ENCODE results near the gene DNAJC5.

The DNAJC5 gene

DNA sequence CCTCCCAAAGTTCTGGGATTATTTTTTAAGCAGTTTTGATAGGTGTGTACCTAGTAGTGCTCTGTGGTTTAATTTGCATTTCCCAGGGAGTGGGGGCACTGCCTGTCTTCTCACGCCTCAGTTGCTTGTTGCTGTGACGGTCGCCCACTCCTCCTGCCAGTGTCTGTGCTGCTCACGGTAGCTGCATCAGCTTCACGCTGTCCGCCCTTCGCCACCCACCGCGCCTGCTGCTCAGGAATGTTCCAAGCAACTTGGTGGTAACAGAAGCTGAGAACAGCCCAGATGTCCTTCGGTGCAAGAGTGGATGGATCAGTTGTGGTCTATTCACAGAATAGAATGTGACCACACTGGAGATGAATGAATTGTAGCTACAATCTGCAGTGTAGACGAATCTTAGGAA is 22.9 kb downstream of the DNAJC5 start:
- no peak overlapping the region for H2AK5ac ChIP-seq (ENCODE audit: low read length)
- no CpG with 5 or more reads among the region's 11 CpGs for WGBS (ENCODE audit: extremely low coverage, insufficient coverage, insufficient read length)

DNA sequence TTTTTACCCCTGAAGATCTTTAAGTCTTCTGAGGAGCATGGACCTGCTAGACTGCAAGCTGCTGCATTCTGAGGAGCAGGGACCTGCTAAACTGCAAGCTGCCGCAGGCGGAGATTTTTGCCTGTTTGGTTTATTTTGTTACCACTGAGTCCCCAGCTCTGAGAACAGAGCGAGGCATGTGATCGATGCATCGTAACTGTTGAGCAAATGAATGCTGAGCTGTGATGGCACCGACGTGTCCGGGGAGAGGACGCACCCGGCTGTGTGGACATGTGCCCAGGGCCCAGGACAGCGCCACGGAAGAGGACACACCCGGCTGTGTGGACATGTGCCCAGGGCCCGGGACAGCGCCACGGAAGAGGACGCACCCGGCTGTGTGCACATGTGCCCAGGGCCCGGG is 24.2 kb downstream of the DNAJC5 start:
- Histone ChIP-seq H3K4me2 (ENCODE audit: low read length) (no peak overlapping the region), H2BK120ac (ENCODE audit: insufficient read depth, low read length, poor library complexity) (no peak overlapping the region), H3K27me3 (ENCODE audit: insufficient read depth, low read length) (no peaks in the 10 kb centered on the region), H3K27ac (ENCODE audit: low read depth, low read length) (no peak overlapping the region), H3K79me2 (ENCODE audit: control insufficient read depth, insufficient read depth, low read length, poor library complexity) (no peaks in the 10 kb centered on the region), H2BK5ac (ENCODE audit: low read depth, low read length, poor library complexity) (no peak overlapping the region), H3K23ac (ENCODE audit: low read length) (no peak overlapping the region), H4K91ac (ENCODE audit: low read depth, low read length) (no peak overlapping the region), H2AK5ac (ENCODE audit: low read length) (no peak overlapping the region), H4K12ac (ENCODE audit: low read depth, low read length) (no peak overlapping the region), H3K9ac (ENCODE audit: low read length) (no peak overlapping the region), H3K14ac (ENCODE audit: low read length) (no peak overlapping the region), H3K9me3 (ENCODE audit: insufficient read depth, low read depth, low read length) (peaks cover 4% of the 10 kb centered on the region), H3K18ac (ENCODE audit: low read length) (no peak overlapping the region), H3K4me3 (ENCODE audit: low read depth, low read length) (no peak overlapping the region), H3K36me3 (ENCODE audit: control insufficient read depth in 1 of 2, insufficient read depth in 2 of 2, low read length in 2 of 2) (peaks cover 23 to 32% of the 10 kb centered on the region in 2 experiments), H3K4ac (ENCODE audit: low read depth, low read length) (no peak overlapping the region), H3K79me1 (ENCODE audit: low read length) (no peaks in the 10 kb centered on the region), H3K4me1 (ENCODE audit: control insufficient read depth in 1 of 2, insufficient read depth in 2 of 2, low read length in 2 of 2) (no peaks in the 10 kb centered on the region), H4K8ac (ENCODE audit: low read depth, low read length) (no peak overlapping the region), H2AFZ (ENCODE audit: insufficient read depth, low read length, poor library complexity) (no peak overlapping the region), H2BK12ac (ENCODE audit: low read length) (no peak overlapping the region)
- DNase-seq = no peak
- WGBS (ENCODE audit: extremely low coverage, insufficient coverage, insufficient read length) = no CpG with 5 or more reads among the region's 19 CpGs

More for the DNA sequence above, 22.9 kb downstream of the DNAJC5 start:
- Histone ChIP-seq H3K79me1 (ENCODE audit: low read length) (no peaks in the 10 kb centered on the region), H3K79me2 (ENCODE audit: control insufficient read depth, insufficient read depth, low read length, poor library complexity) (peaks cover 8% of the 10 kb centered on the region), H3K27me3 (ENCODE audit: insufficient read depth, low read length) (no peaks in the 10 kb centered on the region), H3K23ac (ENCODE audit: low read length) (no peak overlapping the region), H3K4me3 (ENCODE audit: low read depth, low read length) (no peak overlapping the region), H3K14ac (ENCODE audit: low read length) (no peak overlapping the region), H3K4me2 (ENCODE audit: low read length) (no peak overlapping the region), H4K8ac (ENCODE audit: low read depth, low read length) (no peak overlapping the region), H3K4me1 (ENCODE audit: control insufficient read depth in 1 of 2, insufficient read depth in 2 of 2, low read length in 2 of 2) (peaks cover 5% of the 10 kb centered on the region in 2 experiments), H2BK12ac (ENCODE audit: low read length) (no peak overlapping the region), H2BK120ac (ENCODE audit: insufficient read depth, low read length, poor library complexity) (no peak overlapping the region), H3K9me3 (ENCODE audit: insufficient read depth, low read depth, low read length) (peaks cover 6% of the 10 kb centered on the region), H2BK5ac (ENCODE audit: low read depth, low read length, poor library complexity) (no peak overlapping the region), H2AFZ (ENCODE audit: insufficient read depth, low read length, poor library complexity) (no peak overlapping the region), H3K18ac (ENCODE audit: low read length) (no peak overlapping the region), H3K36me3 (ENCODE audit: control insufficient read depth in 1 of 2, insufficient read depth in 2 of 2, low read length in 2 of 2) (peaks cover 23 to 36% of the 10 kb centered on the region in 2 experiments), H4K12ac (ENCODE audit: low read depth, low read length) (no peak overlapping the region), H3K27ac (ENCODE audit: low read depth, low read length) (no peak overlapping the region), H4K91ac (ENCODE audit: low read depth, low read length) (no peak overlapping the region), H3K9ac (ENCODE audit: low read length) (no peak overlapping the region), H3K4ac (ENCODE audit: low read depth, low read length) (peak overlapping the region; percentile 40)
- DNase-seq = no peak

DNA sequence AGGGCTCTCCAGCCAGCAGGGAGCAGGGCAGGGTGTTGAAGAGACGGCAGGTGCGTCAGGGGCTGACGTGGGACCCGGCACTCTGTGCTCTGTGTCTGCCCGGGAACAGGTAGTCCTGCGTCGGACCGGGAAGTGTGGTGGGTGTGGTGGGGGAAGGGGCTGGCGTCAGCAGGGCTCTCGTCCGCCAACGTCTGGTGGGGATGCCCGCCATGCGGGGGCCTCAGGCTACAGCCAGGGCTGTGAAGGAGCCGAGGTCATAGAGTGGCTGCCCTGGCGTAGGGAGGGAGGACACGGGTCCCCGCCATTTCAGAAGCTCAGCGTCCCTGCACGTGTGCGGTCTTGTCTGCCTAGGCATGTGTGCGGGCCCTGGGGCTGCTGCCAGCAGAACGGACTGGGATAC is 25.3 kb downstream of the DNAJC5 start:
- no peaks in the 10 kb centered on the region for H3K27me3 ChIP-seq (ENCODE audit: insufficient read depth, low read length)
- no peak overlapping the region for H3K23ac ChIP-seq (ENCODE audit: low read length)
- H3K14ac ChIP-seq (ENCODE audit: low read length) = no peak overlapping the region
- DNase-seq = no peak
- H4K8ac ChIP-seq (ENCODE audit: low read depth, low read length) = no peak overlapping the region
- whole genome bisulfite sequencing (ENCODE audit: extremely low coverage, insufficient coverage, insufficient read length) = no CpG with 5 or more reads among the region's 23 CpGs
- no peak overlapping the region for H4K12ac ChIP-seq (ENCODE audit: low read depth, low read length)
- no peak overlapping the region for H3K27ac ChIP-seq (ENCODE audit: low read depth, low read length)
- H3K18ac ChIP-seq (ENCODE audit: low read length) = peak overlapping the region; percentile 19
- no peak overlapping the region for H2AFZ ChIP-seq (ENCODE audit: insufficient read depth, low read length, poor library complexity)
- H2BK5ac ChIP-seq (ENCODE audit: low read depth, low read length, poor library complexity) = no peak overlapping the region
- no peak overlapping the region for H3K4me2 ChIP-seq (ENCODE audit: low read length)
- H3K4ac ChIP-seq (ENCODE audit: low read depth, low read length) = peak overlapping the region; percentile 59
- no peak overlapping the region for H3K9ac ChIP-seq (ENCODE audit: low read length)
- no peak overlapping the region for H2BK120ac ChIP-seq (ENCODE audit: insufficient read depth, low read length, poor library complexity)
- no peak overlapping the region for H2AK5ac ChIP-seq (ENCODE audit: low read length)
- peaks cover 28 to 30% of the 10 kb centered on the region in 2 experiments for H3K36me3 ChIP-seq (ENCODE audit: control insufficient read depth in 1 of 2, insufficient read depth in 2 of 2, low read length in 2 of 2)
- H2BK12ac ChIP-seq (ENCODE audit: low read length) = no peak overlapping the region
- no peaks in the 10 kb centered on the region for H3K4me1 ChIP-seq (ENCODE audit: control insufficient read depth in 1 of 2, insufficient read depth in 2 of 2, low read length in 2 of 2)
- no peak overlapping the region for H4K91ac ChIP-seq (ENCODE audit: low read depth, low read length)
- no peaks in the 10 kb centered on the region for H3K79me2 ChIP-seq (ENCODE audit: control insufficient read depth, insufficient read depth, low read length, poor library complexity)
- H3K9me3 ChIP-seq (ENCODE audit: insufficient read depth, low read depth, low read length) = peaks cover 4% of the 10 kb centered on the region
- no peaks in the 10 kb centered on the region for H3K79me1 ChIP-seq (ENCODE audit: low read length)
- no peak overlapping the region for H3K4me3 ChIP-seq (ENCODE audit: low read depth, low read length)

DNA sequence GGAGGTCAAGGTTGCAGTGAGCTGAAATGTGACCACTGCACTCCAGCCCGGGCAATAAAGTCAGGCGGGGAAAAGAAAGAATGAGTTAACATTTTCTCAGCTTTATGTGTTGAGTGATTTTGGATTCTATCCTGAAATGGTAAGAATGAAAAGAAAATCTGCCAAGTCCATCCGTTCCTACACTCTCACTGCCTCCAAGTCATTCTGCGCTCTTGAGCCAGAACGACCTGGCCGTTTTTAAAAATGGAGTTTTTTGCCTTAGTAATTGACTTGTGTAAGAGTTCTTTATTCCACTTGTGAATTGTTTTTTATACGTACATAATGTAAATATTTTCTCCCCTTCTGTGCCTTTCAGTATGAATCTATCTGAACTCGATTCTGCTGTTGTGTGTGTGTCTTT is 28.7 kb downstream of the DNAJC5 start:
- no peak overlapping the region for H4K12ac ChIP-seq (ENCODE audit: low read depth, low read length)
- no peak overlapping the region for H3K4me3 ChIP-seq (ENCODE audit: low read depth, low read length)
- H3K4me2 ChIP-seq (ENCODE audit: low read length) = no peak overlapping the region
- no peaks in the 10 kb centered on the region for H3K4me1 ChIP-seq (ENCODE audit: control insufficient read depth in 1 of 2, insufficient read depth in 2 of 2, low read length in 2 of 2)
- H2BK12ac ChIP-seq (ENCODE audit: low read length) = no peak overlapping the region
- no peak overlapping the region for H2BK120ac ChIP-seq (ENCODE audit: insufficient read depth, low read length, poor library complexity)
- no peak for DNase-seq
- no peaks in the 10 kb centered on the region for H3K27me3 ChIP-seq (ENCODE audit: insufficient read depth, low read length)
- no peak overlapping the region for H4K91ac ChIP-seq (ENCODE audit: low read depth, low read length)
- H3K9ac ChIP-seq (ENCODE audit: low read length) = no peak overlapping the region
- H2AFZ ChIP-seq (ENCODE audit: insufficient read depth, low read length, poor library complexity) = no peak overlapping the region
- no peaks in the 10 kb centered on the region for H3K79me2 ChIP-seq (ENCODE audit: control insufficient read depth, insufficient read depth, low read length, poor library complexity)
- no peaks in the 10 kb centered on the region for H3K79me1 ChIP-seq (ENCODE audit: low read length)
- H2BK5ac ChIP-seq (ENCODE audit: low read depth, low read length, poor library complexity) = no peak overlapping the region
- whole genome bisulfite sequencing (ENCODE audit: extremely low coverage, insufficient coverage, insufficient read length) = no CpG with 5 or more reads among the region's 8 CpGs
- no peak overlapping the region for H3K18ac ChIP-seq (ENCODE audit: low read length)
- H3K27ac ChIP-seq (ENCODE audit: low read depth, low read length) = no peak overlapping the region
- H3K14ac ChIP-seq (ENCODE audit: low read length) = no peak overlapping the region
- no peak overlapping the region for H3K4ac ChIP-seq (ENCODE audit: low read depth, low read length)
- H3K36me3 ChIP-seq (ENCODE audit: control insufficient read depth in 1 of 2, insufficient read depth in 2 of 2, low read length in 2 of 2) = peaks cover 33 to 34% of the 10 kb centered on the region in 2 experiments
- no peak overlapping the region for H2AK5ac ChIP-seq (ENCODE audit: low read length)
- H3K23ac ChIP-seq (ENCODE audit: low read length) = no peak overlapping the region
- H3K9me3 ChIP-seq (ENCODE audit: insufficient read depth, low read depth, low read length) = no peaks in the 10 kb centered on the region
- H4K8ac ChIP-seq (ENCODE audit: low read depth, low read length) = no peak overlapping the region
